ENCODE results near the gene FAM120B.
"Not testable (repeated sequence)": the region's sequence is repeated elsewhere in the genome, so short reads cannot be mapped to it uniquely, and the experiment has no call there.

Gene FAM120B

DNA sequence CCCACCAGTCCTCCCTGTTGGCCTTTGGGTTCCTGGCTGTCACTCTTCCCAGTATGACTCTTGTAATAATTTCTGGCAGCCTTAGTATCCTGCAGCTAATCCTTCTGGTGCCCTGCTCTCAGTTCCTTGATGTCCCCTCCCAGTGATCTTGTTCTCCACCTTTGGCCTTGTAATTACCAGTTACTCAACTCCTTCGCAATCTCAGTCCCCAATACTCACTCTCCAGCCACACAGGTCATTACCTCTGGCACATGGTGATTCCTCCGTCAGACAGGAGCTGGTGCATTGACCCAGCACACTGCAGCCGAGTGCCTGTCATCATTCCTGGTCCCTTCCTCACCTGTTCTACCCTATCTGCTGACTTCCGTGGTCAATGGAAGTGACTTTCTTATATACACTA, 101.4 kb downstream of the FAM120B start:
- no peak overlapping the region for H3K27ac ChIP-seq (replicated peaks)
- H3K27me3 ChIP-seq (ENCODE audit: insufficient read depth, poor library complexity, severe bottlenecking), result no peaks in the 10 kb centered on the region
- DNase-seq (ENCODE audit: low read depth in 1 of 2, low spot score in 1 of 2), result no peak
- TF ChIP-seq SPI1 (IDR thresholded peaks at IDR 0.05; ENCODE audit: borderline replicate concordance, low read depth) (no peak), GABPA (IDR thresholded peaks at IDR 0.05; ENCODE audit: low read depth) (no peak), POLR2AphosphoS5 (IDR thresholded peaks at IDR 0.05; ENCODE audit: low read depth) (no peak)
- TF ChIP-seq, protein P1, sequence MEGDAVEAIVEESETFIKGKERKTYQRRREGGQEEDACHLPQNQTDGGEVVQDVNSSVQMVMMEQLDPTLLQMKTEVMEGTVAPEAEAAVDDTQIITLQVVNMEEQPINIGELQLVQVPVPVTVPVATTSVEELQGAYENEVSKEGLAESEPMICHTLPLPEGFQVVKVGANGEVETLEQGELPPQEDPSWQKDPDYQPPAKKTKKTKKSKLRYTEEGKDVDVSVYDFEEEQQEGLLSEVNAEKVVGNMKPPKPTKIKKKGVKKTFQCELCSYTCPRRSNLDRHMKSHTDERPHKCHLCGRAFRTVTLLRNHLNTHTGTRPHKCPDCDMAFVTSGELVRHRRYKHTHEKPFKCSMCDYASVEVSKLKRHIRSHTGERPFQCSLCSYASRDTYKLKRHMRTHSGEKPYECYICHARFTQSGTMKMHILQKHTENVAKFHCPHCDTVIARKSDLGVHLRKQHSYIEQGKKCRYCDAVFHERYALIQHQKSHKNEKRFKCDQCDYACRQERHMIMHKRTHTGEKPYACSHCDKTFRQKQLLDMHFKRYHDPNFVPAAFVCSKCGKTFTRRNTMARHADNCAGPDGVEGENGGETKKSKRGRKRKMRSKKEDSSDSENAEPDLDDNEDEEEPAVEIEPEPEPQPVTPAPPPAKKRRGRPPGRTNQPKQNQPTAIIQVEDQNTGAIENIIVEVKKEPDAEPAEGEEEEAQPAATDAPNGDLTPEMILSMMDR (IDR thresholded peaks at IDR 0.05; ENCODE audit: insufficient read depth, low read length), result no peak
- TF ChIP-seq, protein P2, sequence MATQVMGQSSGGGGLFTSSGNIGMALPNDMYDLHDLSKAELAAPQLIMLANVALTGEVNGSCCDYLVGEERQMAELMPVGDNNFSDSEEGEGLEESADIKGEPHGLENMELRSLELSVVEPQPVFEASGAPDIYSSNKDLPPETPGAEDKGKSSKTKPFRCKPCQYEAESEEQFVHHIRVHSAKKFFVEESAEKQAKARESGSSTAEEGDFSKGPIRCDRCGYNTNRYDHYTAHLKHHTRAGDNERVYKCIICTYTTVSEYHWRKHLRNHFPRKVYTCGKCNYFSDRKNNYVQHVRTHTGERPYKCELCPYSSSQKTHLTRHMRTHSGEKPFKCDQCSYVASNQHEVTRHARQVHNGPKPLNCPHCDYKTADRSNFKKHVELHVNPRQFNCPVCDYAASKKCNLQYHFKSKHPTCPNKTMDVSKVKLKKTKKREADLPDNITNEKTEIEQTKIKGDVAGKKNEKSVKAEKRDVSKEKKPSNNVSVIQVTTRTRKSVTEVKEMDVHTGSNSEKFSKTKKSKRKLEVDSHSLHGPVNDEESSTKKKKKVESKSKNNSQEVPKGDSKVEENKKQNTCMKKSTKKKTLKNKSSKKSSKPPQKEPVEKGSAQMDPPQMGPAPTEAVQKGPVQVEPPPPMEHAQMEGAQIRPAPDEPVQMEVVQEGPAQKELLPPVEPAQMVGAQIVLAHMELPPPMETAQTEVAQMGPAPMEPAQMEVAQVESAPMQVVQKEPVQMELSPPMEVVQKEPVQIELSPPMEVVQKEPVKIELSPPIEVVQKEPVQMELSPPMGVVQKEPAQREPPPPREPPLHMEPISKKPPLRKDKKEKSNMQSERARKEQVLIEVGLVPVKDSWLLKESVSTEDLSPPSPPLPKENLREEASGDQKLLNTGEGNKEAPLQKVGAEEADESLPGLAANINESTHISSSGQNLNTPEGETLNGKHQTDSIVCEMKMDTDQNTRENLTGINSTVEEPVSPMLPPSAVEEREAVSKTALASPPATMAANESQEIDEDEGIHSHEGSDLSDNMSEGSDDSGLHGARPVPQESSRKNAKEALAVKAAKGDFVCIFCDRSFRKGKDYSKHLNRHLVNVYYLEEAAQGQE (IDR thresholded peaks at IDR 0.05; ENCODE audit: insufficient replicate concordance, low read depth), result no peak
- H3K4me3 ChIP-seq (replicated peaks; ENCODE audit: insufficient read depth, low read length), result no peak overlapping the region

DNA sequence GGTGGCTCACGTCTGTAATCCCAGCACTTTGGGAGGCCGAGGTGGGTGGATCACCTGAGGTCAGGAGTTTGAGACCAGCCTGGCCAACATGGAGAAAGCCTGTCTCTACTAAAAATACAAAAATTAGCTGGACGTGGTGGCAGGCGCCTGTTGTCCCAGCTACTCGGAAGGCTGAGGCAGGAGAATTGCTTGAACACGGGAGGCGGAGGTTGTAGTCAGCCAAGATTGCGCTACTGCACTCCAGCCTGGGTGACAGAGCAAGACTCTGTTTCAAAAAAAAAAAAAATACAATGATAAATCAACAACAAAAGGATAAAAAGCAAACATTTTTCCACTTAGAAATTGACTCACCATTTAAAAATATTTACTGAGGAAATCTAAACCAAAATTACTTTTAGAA, 103.2 kb downstream of the FAM120B start:
- not testable (repeated sequence) for H3K4me3 ChIP-seq (replicated peaks; ENCODE audit: insufficient read depth, low read length); DNase-seq (ENCODE audit: low read depth in 1 of 2, low spot score in 1 of 2); H3K27me3 ChIP-seq (ENCODE audit: insufficient read depth, poor library complexity, severe bottlenecking); H3K27ac ChIP-seq (replicated peaks)

DNA sequence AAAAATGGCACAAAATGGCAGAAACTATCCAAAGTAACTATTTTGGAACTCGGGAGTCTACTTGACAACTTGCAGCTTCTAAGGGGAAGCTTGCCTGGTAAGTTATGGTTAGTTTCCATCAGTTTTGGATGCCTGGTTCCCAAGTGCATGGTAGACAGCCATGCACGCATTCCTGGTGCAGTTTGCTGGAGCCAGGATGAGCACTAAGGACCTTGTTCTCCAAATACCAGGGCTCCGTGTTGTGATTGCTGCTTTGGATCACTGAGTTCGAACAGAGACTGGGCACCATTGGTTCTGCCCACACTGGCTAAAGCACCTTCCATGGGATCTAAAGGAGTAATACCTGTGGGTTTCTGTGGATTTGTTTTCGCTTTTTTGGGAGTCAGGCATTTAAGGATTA, 103.7 kb downstream of the FAM120B start:
- H3K27me3 ChIP-seq (ENCODE audit: insufficient read depth, poor library complexity, severe bottlenecking), result no peaks in the 10 kb centered on the region
- H3K4me3 ChIP-seq (replicated peaks; ENCODE audit: insufficient read depth, low read length), result no peak overlapping the region
- DNase-seq (ENCODE audit: low read depth in 1 of 2, low spot score in 1 of 2), result no peak
- H3K27ac ChIP-seq (replicated peaks), result no peak overlapping the region
- TF ChIP-seq GABPA (IDR thresholded peaks at IDR 0.05; ENCODE audit: low read depth) (no peak), SPI1 (IDR thresholded peaks at IDR 0.05; ENCODE audit: borderline replicate concordance, low read depth) (no peak), POLR2AphosphoS5 (IDR thresholded peaks at IDR 0.05; ENCODE audit: low read depth) (no peak)
- TF ChIP-seq, protein P2 (IDR thresholded peaks at IDR 0.05; ENCODE audit: insufficient replicate concordance, low read depth), result no peak
- TF ChIP-seq, protein P1 (IDR thresholded peaks at IDR 0.05; ENCODE audit: insufficient read depth, low read length), result no peak

DNA sequence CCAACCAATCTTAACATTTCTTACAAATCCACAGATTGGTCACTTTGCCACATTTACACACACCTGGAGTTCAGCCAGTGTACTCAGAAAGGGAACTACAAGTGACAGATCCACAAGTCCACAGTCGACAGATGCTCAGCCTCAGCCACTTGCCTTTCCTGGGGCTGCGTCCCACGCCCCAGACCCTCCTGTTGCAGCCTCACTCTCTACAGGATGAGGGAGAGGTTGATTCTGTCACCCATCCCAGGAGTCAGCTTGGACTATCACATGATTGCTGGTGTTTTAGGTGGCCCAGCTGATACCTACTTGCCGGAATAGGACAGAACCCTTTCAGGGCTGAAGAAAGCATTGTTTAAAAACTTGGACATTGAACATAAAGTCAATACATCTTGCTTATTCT, 108.8 kb downstream of the FAM120B start:
- Histone ChIP-seq H3K27ac (replicated peaks) (no peak overlapping the region), H3K4me3 (replicated peaks; ENCODE audit: insufficient read depth, low read length) (no peak overlapping the region), H3K27me3 (ENCODE audit: insufficient read depth, poor library complexity, severe bottlenecking) (no peaks in the 10 kb centered on the region)
- TF ChIP-seq POLR2AphosphoS5 (IDR thresholded peaks at IDR 0.05; ENCODE audit: low read depth) (no peak), SPI1 (IDR thresholded peaks at IDR 0.05; ENCODE audit: borderline replicate concordance, low read depth) (no peak), GABPA (IDR thresholded peaks at IDR 0.05; ENCODE audit: low read depth) (no peak)
- TF ChIP-seq, protein P1 (IDR thresholded peaks at IDR 0.05; ENCODE audit: insufficient read depth, low read length), result no peak
- TF ChIP-seq, protein P2 (IDR thresholded peaks at IDR 0.05; ENCODE audit: insufficient replicate concordance, low read depth), result no peak
- no peak for DNase-seq (ENCODE audit: low read depth in 1 of 2, low spot score in 1 of 2)

Measured in HL-60 (cell line).